A549 (cell line): Measurements from ENCODE around the gene SLC38A10. TPM values are rescaled to one million over a fixed set of nuclear protein-coding genes. Genes with fewer than 3 reads are reported as not detected.

Experiments
- ATAC-seq, 2 experiments: fragments of 200-7000 bp in 1 of 2; fragments of >200 bp in 1 of 2; cut with Nextera tagmentation in 1 of 2; cut with Tn5 transposase in 1 of 2; 3 replicates each; pipeline versions ENCODE4 v1.8.0 to v1.9.1; 2018 to 2020; ENCODE audit warnings: mild to moderate bottlenecking in 1 of 2, moderate library complexity in 1 of 2
- CTCF ChIA-PET: fragments of 300-600 bp; sonication (Branson Sonifier 250); formaldehyde crosslinking; extraction: SDS; loops from one replicate; lab custom pipeline; 2021; ENCODE audit warnings: antibody characterized with exemption, inconsistent platforms; lab: Yijun Ruan, JAX
- POLR2A ChIA-PET: fragments of 350-600 bp; formaldehyde crosslinking; extraction: SDS; loops from one replicate; lab custom pipeline; 2021; ENCODE audit warnings: antibody characterized with exemption, inconsistent platforms; lab: Yijun Ruan, JAX
- DNase-seq, 2 experiments: peaks; one replicate each; pipeline versions ENCODE4 v3.0.0 to v3.0.0-alpha.2; 2011 to 2016; ENCODE audit warnings: low read depth in 1 of 2, low spot score in 1 of 2
- FAIRE-seq: peaks from 2 replicates; lab custom pipeline; 2011; peaks lifted over from hg19 to GRCh38; lab: Jason Lieb, UNC
- H3K27ac ChIP-seq, 2 experiments: fragments of >200 bp; sonication (Bioruptor Twin); formaldehyde crosslinking; 3 replicates each; pipeline ENCODE4 v1.5.1; 2016 to 2017
- H3K4me1 ChIP-seq: fragments of >200 bp; sonication (Bioruptor Twin); formaldehyde crosslinking; 3 replicates; pipeline ENCODE4 v1.6.1; 2016
- H3K4me2 ChIP-seq: fragments of >200 bp; sonication (Bioruptor Twin); formaldehyde crosslinking; 3 replicates; pipeline ENCODE4 v1.6.1; 2016
- H3K4me3 ChIP-seq: fragments of >200 bp; sonication (Bioruptor Twin); formaldehyde crosslinking; 3 replicates; pipeline ENCODE4 v1.5.1; 2016
- H3K9me3 ChIP-seq: fragments of >200 bp; sonication (Bioruptor Twin); formaldehyde crosslinking; 3 replicates; pipeline ENCODE4 v1.6.1; 2016
- CTCF ChIP-seq: fragments of >200 bp; sonication (Bioruptor Twin); formaldehyde crosslinking; IDR thresholded peaks from 3 replicates; pipeline ENCODE4 v1.5.1; 2016
- E2F6 ChIP-seq: IDR thresholded peaks from 2 replicates; pipeline ENCODE4 v1.6.1; 2012; ENCODE audit warnings: low read depth, borderline replicate concordance
- EHMT2 ChIP-seq: fragments of 200-600 bp; sonication (generic); IDR thresholded peaks from 2 replicates; pipeline ENCODE4 v1.6.1; 2016; ENCODE audit warnings: antibody characterized with exemption, low read depth, mild to moderate bottlenecking, moderate library complexity
- EP300 ChIP-seq, 2 experiments: fragments of >200 bp; sonication (Bioruptor Twin); formaldehyde crosslinking; IDR thresholded peaks; 2 replicates in 1 of 2; 3 replicates in 1 of 2; pipeline ENCODE4 v1.6.1; 2016 to 2017
- ESRRA ChIP-seq: fragments of 150-350 bp; IDR thresholded peaks from 2 replicates; pipeline ENCODE4 v1.6.1; 2014; ENCODE audit warnings: mild to moderate bottlenecking, low read length, borderline replicate concordance
- FOSL2 ChIP-seq, 2 experiments: fragments of 450-650 bp in 1 of 2; fragments of >200 bp in 1 of 2; sonication (Bioruptor Twin) in 1 of 2; formaldehyde crosslinking; IDR thresholded peaks; 2 replicates each; pipeline versions ENCODE4 v1.5.0 to v1.6.1; 2016 to 2020; ENCODE audit warnings: mild to moderate bottlenecking in 1 of 2, moderate library complexity in 1 of 2
- HES2 ChIP-seq: fragments of >200 bp; sonication (Bioruptor Twin); formaldehyde crosslinking; IDR thresholded peaks from 2 replicates; pipeline ENCODE4 v1.6.1; 2016
- HOXB13 ChIP-seq: fragments of 250-450 bp; sonication (Bioruptor Pico); IDR thresholded peaks from 2 replicates; pipeline ENCODE4 v1.5.0; 2020; ENCODE audit warnings: low read depth, mild to moderate bottlenecking, moderate library complexity
- KDM5A ChIP-seq: fragments of 200-600 bp; sonication (generic); IDR thresholded peaks from 2 replicates; pipeline ENCODE4 v1.6.1; 2016; ENCODE audit warnings: antibody characterized with exemption, mild to moderate bottlenecking
- MAFK ChIP-seq: fragments of 450-650 bp; IDR thresholded peaks from 2 replicates; pipeline ENCODE4 v1.6.1; 2014; ENCODE audit not compliant: partially characterized antibody
- NPAS2 ChIP-seq: fragments of 250-450 bp; sonication (Bioruptor Pico); IDR thresholded peaks from 2 replicates; pipeline ENCODE4 v1.8.0; 2022; ENCODE audit warnings: mild to moderate bottlenecking, moderate library complexity, borderline replicate concordance
- PBX3 ChIP-seq: IDR thresholded peaks from 2 replicates; pipeline ENCODE4 v1.6.1; 2012
- PHF8 ChIP-seq: fragments of 200-600 bp; sonication (generic); IDR thresholded peaks from 2 replicates; pipeline ENCODE4 v1.6.1; 2016; ENCODE audit warnings: low read depth, mild to moderate bottlenecking, antibody characterized with exemption, moderate library complexity, borderline replicate concordance
- RFX5 ChIP-seq: fragments of 450-650 bp; IDR thresholded peaks from 2 replicates; pipeline ENCODE4 v1.7.1; 2014; ENCODE audit warnings: antibody characterized with exemption, mild to moderate bottlenecking, moderate library complexity
- RNF2 ChIP-seq: fragments of 200-600 bp; sonication (generic); IDR thresholded peaks from 2 replicates; pipeline ENCODE4 v1.6.1; 2016; ENCODE audit warnings: low read depth, mild to moderate bottlenecking, antibody characterized with exemption, moderate library complexity, borderline replicate concordance
- USF2 ChIP-seq: fragments of 450-650 bp; IDR thresholded peaks from 2 replicates; pipeline ENCODE4 v1.6.1; 2014; ENCODE audit warnings: antibody characterized with exemption
- ZC3H11A ChIP-seq: fragments of 450-650 bp; IDR thresholded peaks from 2 replicates; pipeline ENCODE4 v1.6.1; 2014; ENCODE audit warnings: antibody characterized with exemption, mild to moderate bottlenecking
- ZSCAN20 ChIP-seq: fragments of 250-450 bp; sonication (Bioruptor Pico); IDR thresholded peaks from 2 replicates; pipeline ENCODE4 v1.8.0; 2022; ENCODE audit warnings: mild to moderate bottlenecking, moderate library complexity
- WGBS: methylation state at CpG from one replicate; pipeline ENCODE4 v1.1.6; 2017; ENCODE audit errors: missing lambda C conversion rate; 5-methylcytosine and 5-hydroxymethylcytosine counted together
- polyA plus RNA-seq, 4 experiments: library from polyadenylated mRNA; depleted of rRNA in 3 of 4; stranded (reverse); fragments of >200 nt; fragmentation: RNase III in 1 of 4; extraction: RNeasy Plus Mini Kit Qiagen cat#74134 plus additional on column Dnase treatment in 1 of 4; gene quantifications; 2 replicates in 3 of 4; 3 replicates in 1 of 4; pipeline ENCODE4 v1.2.3, GENCODE V29; 2011 to 2017

The SLC38A10 gene
- polyA plus RNA-seq, 2 of the 4 experiments (the other 2 are of a cell fraction): 35.8 to 67.4 TPM

- TF ChIP-seq PBX3 (no peak), RFX5 (no peak)
- TF ChIP-seq, all 56 proteins: peak for 0
These were observed 16.8 kb upstream of the SLC38A10 start (continued) for GRCh38 chr17:81311946-81312345.

- peaks cover 35% of the 10 kb centered on the region for H3K4me1 ChIP-seq
- peak overlapping the region in 1 of 2 experiments; percentile 91; a peak in 3 of 6 replicates for H3K27ac ChIP-seq
- ATAC-seq (no peak), FAIRE-seq (no peak), DNase-seq (no peak)
- ChIA-PET POLR2A (no interaction called here), CTCF (interaction anchor here (1.0 to 11.0 kb wide), 10 partner anchors 8 to 174 kb away, joined by 3 to 158 read pairs (median 16); no protein-coding TSS in a partner anchor)
- 87% methylated on average over 19 of the region's 19 CpGs for WGBS
- H3K9me3 ChIP-seq: no peaks in the 10 kb centered on the region
- no peak overlapping the region for H3K4me3 ChIP-seq
- H3K4me2 ChIP-seq: no peak overlapping the region
- TF ChIP-seq CTCF: no peak
- no peak for TF ChIP-seq RNF2
- TF ChIP-seq USF2: no peak
- no peak for TF ChIP-seq HES2
- no peak for TF ChIP-seq FOSL2 (IDR thresholded peaks at IDR 0.05)
- no peak for TF ChIP-seq FOSL2 (CRISPR knock-in tag; IDR thresholded peaks at IDR 0.05)
- no peak for TF ChIP-seq ZC3H11A
- TF ChIP-seq MAFK: no peak
- no peak for TF ChIP-seq EP300 (IDR thresholded peaks at IDR 0.05)
- TF ChIP-seq PBX3: no peak
- TF ChIP-seq EHMT2: no peak
- no peak for TF ChIP-seq ZSCAN20 (CRISPR knock-in tag)
- TF ChIP-seq NPAS2 (CRISPR knock-in tag): no peak
- no peak for TF ChIP-seq HOXB13 (CRISPR knock-in tag)
- no peak for TF ChIP-seq ESRRA
- TF ChIP-seq E2F6: no peak
- no peak for TF ChIP-seq KDM5A
- TF ChIP-seq PHF8: no peak
These were observed 15.9 kb upstream of the SLC38A10 start for GRCh38 chr17:81310949-81311550.
